ENCODE results near the gene GDPD4.

The GDPD4 gene

GRCh38 chr11:77175021-77175842, 126.3 kb downstream of the GDPD4 start:
- no peak overlapping the region for H3K27ac ChIP-seq
- no peak for DNase-seq
- no peak for TF ChIP-seq CTCF (IDR thresholded peaks at IDR 0.05; ENCODE audit: low read depth, low read length)
- no peak overlapping the region for H3K4me3 ChIP-seq (ENCODE audit: low read depth, low read length)
- H3K36me3 ChIP-seq: peaks cover 80% of the 10 kb centered on the region
- no peaks in the 10 kb centered on the region for H3K9me3 ChIP-seq (ENCODE audit: severe bottlenecking)
- H3K27me3 ChIP-seq (ENCODE audit: insufficient read depth, low read depth, severe bottlenecking): no peaks in the 10 kb centered on the region

DNA sequence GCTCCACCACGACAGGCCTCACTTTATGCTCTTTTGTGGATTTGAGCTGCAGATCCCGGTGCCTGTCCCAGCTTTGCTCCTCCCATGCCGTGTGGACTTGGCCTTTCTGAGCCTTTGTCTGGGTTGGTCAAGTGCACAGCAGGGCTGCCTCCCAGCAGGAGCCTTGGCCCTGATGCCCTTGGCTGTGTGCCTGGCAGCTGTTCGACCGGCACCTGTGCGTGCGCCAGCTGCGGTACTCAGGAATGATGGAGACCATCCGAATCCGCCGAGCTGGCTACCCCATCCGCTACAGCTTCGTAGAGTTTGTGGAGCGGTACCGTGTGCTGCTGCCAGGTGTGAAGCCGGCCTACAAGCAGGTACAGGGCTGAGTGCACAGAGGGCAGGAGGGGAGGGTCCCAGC, 126.9 kb downstream of the GDPD4 start:
- H3K27me3 ChIP-seq (ENCODE audit: insufficient read depth, low read depth, severe bottlenecking): no peaks in the 10 kb centered on the region
- no peak for TF ChIP-seq CTCF (IDR thresholded peaks at IDR 0.05; ENCODE audit: low read depth, low read length)
- H3K4me3 ChIP-seq (ENCODE audit: low read depth, low read length): no peak overlapping the region
- H3K36me3 ChIP-seq: peaks cover 78% of the 10 kb centered on the region
- no peak overlapping the region for H3K27ac ChIP-seq
- no peaks in the 10 kb centered on the region for H3K9me3 ChIP-seq (ENCODE audit: severe bottlenecking)
- DNase-seq: no peak

GRCh38 chr11:77173494-77173893, 128.0 kb downstream of the GDPD4 start:
- no peaks in the 10 kb centered on the region for H3K27me3 ChIP-seq (ENCODE audit: insufficient read depth, low read depth, severe bottlenecking)
- no peak overlapping the region for H3K4me3 ChIP-seq (ENCODE audit: low read depth, low read length)
- H3K9me3 ChIP-seq (ENCODE audit: severe bottlenecking): no peaks in the 10 kb centered on the region
- no peak for TF ChIP-seq CTCF (IDR thresholded peaks at IDR 0.05; ENCODE audit: low read depth, low read length)
- no peak for DNase-seq
- H3K36me3 ChIP-seq: peaks cover 74% of the 10 kb centered on the region
- peak overlapping the region; percentile 26; the same call in 1 of the 2 replicates for H3K27ac ChIP-seq

GRCh38 chr11:77172666-77172982, 128.9 kb downstream of the GDPD4 start:
- H3K27me3 ChIP-seq (ENCODE audit: insufficient read depth, low read depth, severe bottlenecking): no peaks in the 10 kb centered on the region
- H3K4me3 ChIP-seq (ENCODE audit: low read depth, low read length): no peak overlapping the region
- peaks cover 75% of the 10 kb centered on the region for H3K36me3 ChIP-seq
- no peak for TF ChIP-seq CTCF (IDR thresholded peaks at IDR 0.05; ENCODE audit: low read depth, low read length)
- H3K27ac ChIP-seq: peak overlapping the region; percentile 87
- DNase-seq: no peak
- H3K9me3 ChIP-seq (ENCODE audit: severe bottlenecking): no peaks in the 10 kb centered on the region

DNA sequence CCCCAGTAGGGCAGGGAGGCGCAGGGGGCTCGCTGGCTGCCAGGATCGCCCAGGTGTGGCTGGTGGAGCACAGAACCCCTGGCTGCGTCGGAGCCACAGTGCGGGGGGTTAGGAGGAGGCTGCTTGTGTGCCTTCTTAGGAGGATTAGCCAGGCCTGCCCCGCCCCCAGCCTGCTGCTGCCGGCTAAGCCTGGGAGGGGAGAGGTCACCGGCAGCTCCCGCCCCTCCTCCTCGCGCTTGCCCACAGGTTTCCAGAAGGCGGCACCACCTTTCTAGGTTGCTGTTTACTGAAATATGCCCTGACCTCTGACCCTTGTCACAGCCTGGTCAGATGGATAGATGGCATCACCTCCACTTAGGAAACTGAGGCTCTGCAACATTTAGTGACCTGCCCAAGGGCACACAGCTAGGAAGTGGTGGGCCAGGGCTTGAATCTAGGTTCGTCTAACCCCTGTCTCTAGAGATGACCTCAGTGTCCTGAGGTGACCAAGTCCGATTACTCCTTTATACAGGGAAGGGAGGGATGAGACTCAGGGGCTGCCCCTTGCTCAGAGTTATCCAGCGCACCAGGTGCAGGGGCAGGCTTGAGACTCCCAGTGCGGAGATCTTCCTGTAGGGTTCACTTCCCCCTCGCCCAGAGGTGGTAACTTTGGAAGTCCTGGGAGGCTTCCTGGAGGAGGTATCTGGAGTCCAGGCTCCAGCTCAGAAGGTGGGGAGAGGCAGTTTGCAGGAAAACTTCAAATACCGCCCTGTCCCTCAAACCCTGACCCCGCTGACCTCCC, 129.4 kb downstream of the GDPD4 start:
- 0 out of 2 replicates have a peak, but pooled peaks have one; percentile 20 for TF ChIP-seq CTCF (IDR thresholded peaks at IDR 0.05; ENCODE audit: low read depth, low read length)
- peak; percentile 97 for DNase-seq
- H3K27me3 ChIP-seq (ENCODE audit: insufficient read depth, low read depth, severe bottlenecking): no peaks in the 10 kb centered on the region
- peak overlapping the region; percentile 87 for H3K27ac ChIP-seq
- H3K36me3 ChIP-seq: peaks cover 75% of the 10 kb centered on the region
- H3K9me3 ChIP-seq (ENCODE audit: severe bottlenecking): no peaks in the 10 kb centered on the region
- no peak overlapping the region for H3K4me3 ChIP-seq (ENCODE audit: low read depth, low read length)

All from WERI-Rb-1 (cell line).